Measurements from ENCODE around the gene C3orf18. TPM values are rescaled to one million over a fixed set of nuclear protein-coding genes. Genes with fewer than 3 reads are reported as not detected.

The C3orf18 gene
- total and polyA plus RNA-seq, 2 donors (not counting 3 experiments of a cell fraction or from before 2014, with no cell fraction given) = 1.7 to 2.9 TPM

DNA sequence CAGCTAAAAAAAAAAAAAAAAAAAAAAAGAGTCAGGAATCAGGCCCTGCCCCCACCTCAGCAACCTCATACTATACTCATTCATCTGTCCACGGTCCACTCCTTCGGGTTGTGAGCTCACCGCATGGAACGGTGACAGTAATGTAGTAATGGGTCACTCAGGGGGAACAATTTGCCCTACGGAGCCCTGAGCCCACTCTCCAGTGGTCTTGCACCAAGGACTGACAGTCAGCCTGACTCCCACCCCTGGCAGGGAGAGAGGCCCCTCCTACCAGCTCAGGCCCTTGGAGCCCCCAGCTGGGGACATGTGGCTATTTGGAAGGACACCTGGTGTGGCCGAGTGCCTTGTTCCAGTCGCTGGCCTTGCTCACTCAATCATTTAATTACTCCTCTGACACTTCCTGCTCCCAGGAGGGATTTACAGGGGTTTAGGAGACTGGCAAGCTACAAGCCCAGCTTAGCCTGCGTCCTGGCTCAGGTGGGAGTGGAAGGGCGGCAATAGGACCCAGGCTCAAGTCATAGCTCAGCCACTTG is 44.2 kb downstream of the C3orf18 start:
- POLR2A ChIA-PET = interaction anchor here (0.7 to 0.8 kb wide), 2 partner anchors 173 to 279 kb away, joined by 3 to 12 read pairs; partner anchors contain the start of genes CYB561D2 and NPRL2

DNA sequence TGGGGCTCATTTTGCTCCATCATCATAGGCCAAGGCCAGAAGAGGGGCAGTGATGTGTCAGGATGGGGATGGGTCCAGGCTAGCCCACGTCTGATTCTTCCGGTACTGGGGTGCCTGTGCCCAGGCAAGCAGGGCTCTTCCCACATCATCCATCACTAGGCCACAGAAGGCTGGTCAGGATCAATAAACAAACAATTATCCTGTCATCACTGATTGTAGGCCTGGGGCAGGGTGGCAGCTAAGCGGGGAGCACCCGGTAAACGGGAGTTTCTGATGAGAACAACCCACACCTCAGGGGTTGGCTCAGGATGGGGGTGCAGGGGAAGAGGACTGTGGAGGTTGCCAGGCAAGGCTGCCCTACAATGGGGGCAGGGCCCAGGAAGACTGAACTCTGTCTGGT is 46.0 kb downstream of the C3orf18 start:
- H3K9ac ChIP-seq (replicated peaks; ENCODE audit: extremely low read depth, insufficient read depth, low read length) = no peak overlapping the region
- FAIRE-seq (no peak), DNase-seq (ENCODE audit: low read depth, low spot score) (no peak)
- H3K4me2 ChIP-seq (ENCODE audit: insufficient read depth, low read length) = no peak overlapping the region
- no peak for TF ChIP-seq POLR2A (IDR thresholded peaks at IDR 0.05; ENCODE audit: low read depth, low read length)
- no peak for TF ChIP-seq GATA2 (IDR thresholded peaks at IDR 0.05; ENCODE audit: insufficient read depth, insufficient read length, low read depth, low read length)
- TF ChIP-seq CTCF (IDR thresholded peaks at IDR 0.05; ENCODE audit: extremely low read depth in 1 of 2, insufficient read depth in 1 of 2, low read depth in 1 of 2, low read length in 2 of 2) = no peak
- TF ChIP-seq EZH2 (IDR thresholded peaks at IDR 0.05; ENCODE audit: borderline replicate concordance, low read depth, low read length, severe bottlenecking) = no peak
- TF ChIP-seq JUN (IDR thresholded peaks at IDR 0.05; ENCODE audit: borderline replicate concordance, insufficient read depth, insufficient read length, low read depth) = no peak
- TF ChIP-seq MYC (IDR thresholded peaks at IDR 0.05; ENCODE audit: low read depth, low read length) = no peak
- no peak for TF ChIP-seq MAX (IDR thresholded peaks at IDR 0.05; ENCODE audit: insufficient read depth, insufficient read length)
- TF ChIP-seq FOS (IDR thresholded peaks at IDR 0.05; ENCODE audit: borderline replicate concordance, insufficient read depth, low read length) = no peak
- TF ChIP-seq POLR2AphosphoS5 (IDR thresholded peaks at IDR 0.05; ENCODE audit: insufficient read depth, low read depth, low read length) = no peak
- H3K27me3 ChIP-seq (ENCODE audit: control insufficient read depth in 2 of 2, insufficient read depth in 2 of 2, low read length in 2 of 2) = peaks cover 0 to 1% of the 10 kb centered on the region in 2 experiments
- intact Hi-C loops (cut with micrococcal nuclease) (no loop called here), dilution Hi-C loops (cut with MboI; ENCODE audit: extremely low pct_ligation_motif_present, low sequenced_read_pairs) (no loop called here)
- POLR2A ChIA-PET = no interaction called here
- H3K9me1 ChIP-seq (replicated peaks; ENCODE audit: control insufficient read depth, extremely low read depth, insufficient read depth, low read length) = no peaks in the 10 kb centered on the region
- no peaks in the 10 kb centered on the region for H4K20me1 ChIP-seq (replicated peaks; ENCODE audit: control insufficient read depth, extremely low read depth, insufficient read depth, low read length)
- H3K27ac ChIP-seq (ENCODE audit: insufficient read depth, low read depth, low read length) = no peak overlapping the region
- H3K36me3 ChIP-seq (ENCODE audit: control insufficient read depth in 2 of 2, extremely low read depth in 1 of 2, insufficient read depth in 2 of 2, low read length in 2 of 2) = no peaks in the 10 kb centered on the region
- no peak overlapping the region for H2AFZ ChIP-seq (ENCODE audit: low read depth, low read length)
- no peak overlapping the region for H3K4me3 ChIP-seq (replicated peaks in 1 of 3; ENCODE audit: insufficient read depth in 1 of 3, low read depth in 1 of 3, low read length in 3 of 3)
- BruUV-seq (replicated peaks) = no TSS peak
- H3K9me3 ChIP-seq (replicated peaks; ENCODE audit: control insufficient read depth, insufficient read depth, low read length) = no peaks in the 10 kb centered on the region
- H3K4me1 ChIP-seq (ENCODE audit: control insufficient read depth, extremely low read depth, insufficient read depth, low read length) = no peaks in the 10 kb centered on the region
- CTCF ChIA-PET = interaction anchor here (3.6 kb wide), 1 partner anchor 21 kb away, joined by 15 read pairs; no protein-coding TSS in a partner anchor
- no peaks in the 10 kb centered on the region for H3K79me2 ChIP-seq (ENCODE audit: control insufficient read depth, insufficient read depth, low read length)

More for the DNA sequence above, 44.2 kb downstream of the C3orf18 start:
- intact Hi-C loops (cut with micrococcal nuclease) = no loop called here
- dilution Hi-C loops (cut with MboI; ENCODE audit: extremely low pct_ligation_motif_present, low sequenced_read_pairs) = no loop called here
- peaks cover 0 to 4% of the 10 kb centered on the region in 2 experiments for H3K27me3 ChIP-seq (ENCODE audit: control insufficient read depth in 2 of 2, insufficient read depth in 2 of 2, low read length in 2 of 2)
- no peaks in the 10 kb centered on the region for H3K9me3 ChIP-seq (replicated peaks; ENCODE audit: control insufficient read depth, insufficient read depth, low read length)
- no peaks in the 10 kb centered on the region for H3K79me2 ChIP-seq (ENCODE audit: control insufficient read depth, insufficient read depth, low read length)
- no peaks in the 10 kb centered on the region for H4K20me1 ChIP-seq (replicated peaks; ENCODE audit: control insufficient read depth, extremely low read depth, insufficient read depth, low read length)
- H3K9me1 ChIP-seq (replicated peaks; ENCODE audit: control insufficient read depth, extremely low read depth, insufficient read depth, low read length) = no peaks in the 10 kb centered on the region
- no peak overlapping the region for H3K4me2 ChIP-seq (ENCODE audit: insufficient read depth, low read length)
- CTCF ChIA-PET = interaction anchor here (0.6 to 3.6 kb wide), 3 partner anchors 19 to 87 kb away, joined by 3 to 15 read pairs (median 3); no protein-coding TSS in a partner anchor
- BruUV-seq (replicated peaks) = no TSS peak
- DNase-seq (ENCODE audit: low read depth, low spot score) (no peak), FAIRE-seq (no peak)
- H3K9ac ChIP-seq (replicated peaks; ENCODE audit: extremely low read depth, insufficient read depth, low read length) = no peak overlapping the region
- no peaks in the 10 kb centered on the region for H3K36me3 ChIP-seq (ENCODE audit: control insufficient read depth in 2 of 2, extremely low read depth in 1 of 2, insufficient read depth in 2 of 2, low read length in 2 of 2)
- H3K27ac ChIP-seq (ENCODE audit: insufficient read depth, low read depth, low read length) = no peak overlapping the region
- no peak overlapping the region for H2AFZ ChIP-seq (ENCODE audit: low read depth, low read length)
- no peaks in the 10 kb centered on the region for H3K4me1 ChIP-seq (ENCODE audit: control insufficient read depth, extremely low read depth, insufficient read depth, low read length)
- H3K4me3 ChIP-seq (replicated peaks in 1 of 3; ENCODE audit: insufficient read depth in 1 of 3, low read depth in 1 of 3, low read length in 3 of 3) = no peak overlapping the region
- TF ChIP-seq JUN (IDR thresholded peaks at IDR 0.05; ENCODE audit: borderline replicate concordance, insufficient read depth, insufficient read length, low read depth) = no peak
- TF ChIP-seq FOS (IDR thresholded peaks at IDR 0.05; ENCODE audit: borderline replicate concordance, insufficient read depth, low read length) = no peak
- TF ChIP-seq EZH2 (IDR thresholded peaks at IDR 0.05; ENCODE audit: borderline replicate concordance, low read depth, low read length, severe bottlenecking) = no peak
- no peak for TF ChIP-seq GATA2 (IDR thresholded peaks at IDR 0.05; ENCODE audit: insufficient read depth, insufficient read length, low read depth, low read length)
- no peak for TF ChIP-seq MAX (IDR thresholded peaks at IDR 0.05; ENCODE audit: insufficient read depth, insufficient read length)
- TF ChIP-seq POLR2A (IDR thresholded peaks at IDR 0.05; ENCODE audit: low read depth, low read length) = no peak
- TF ChIP-seq MYC (IDR thresholded peaks at IDR 0.05; ENCODE audit: low read depth, low read length) = no peak
- no peak for TF ChIP-seq POLR2AphosphoS5 (IDR thresholded peaks at IDR 0.05; ENCODE audit: insufficient read depth, low read depth, low read length)

All from endothelial cell of umbilical vein (primary cell).